Measurements from ENCODE around the gene USE1.

The USE1 gene

DNA sequence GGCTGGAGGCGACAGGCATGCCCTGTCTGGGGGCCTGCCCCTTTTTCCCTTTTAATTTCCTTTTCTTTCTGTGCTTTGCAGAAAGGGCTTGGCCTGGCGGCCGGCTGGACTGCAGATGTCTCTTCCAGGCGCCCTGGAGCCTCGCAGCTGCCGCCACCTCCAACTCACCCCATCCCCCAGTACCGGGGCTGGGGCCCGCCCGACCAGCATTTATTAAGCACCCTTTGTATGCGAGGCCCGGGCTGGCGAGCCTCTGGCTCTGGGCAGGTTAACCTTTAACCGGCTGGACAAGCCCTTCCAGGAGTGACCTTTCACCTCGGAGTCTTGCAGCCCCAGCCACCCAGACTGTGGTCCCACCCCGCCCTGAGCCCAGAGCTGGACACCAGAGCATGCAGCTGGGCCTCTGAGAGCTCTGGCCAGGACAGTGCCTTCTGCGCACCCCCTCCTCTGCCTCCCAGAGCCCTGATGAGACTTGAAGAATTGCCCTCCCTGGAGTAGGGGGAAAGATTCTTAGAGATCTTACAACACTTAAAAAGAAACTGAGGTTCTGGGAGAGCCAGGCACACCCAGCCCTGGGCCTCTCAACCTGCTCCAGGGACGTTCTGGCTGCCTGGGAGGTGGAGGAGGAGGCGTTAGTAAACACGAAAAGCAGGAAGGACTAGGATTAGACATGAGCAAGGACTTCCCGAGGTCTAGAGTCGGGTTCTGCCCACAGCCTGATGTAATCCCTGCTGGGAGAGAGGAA lies 31.7 kb downstream of the USE1 start:
- TF ChIP-seq CTCF (conservative IDR thresholded peaks at IDR 0.05; ENCODE audit: control insufficient read depth, insufficient read depth, low read depth, low read length) = no peak
- DNase-seq (ENCODE audit: low read depth) = peak; percentile 41
- H3K4me3 ChIP-seq (ENCODE audit: control insufficient read depth, low read depth, low read length) = peak overlapping the region; percentile 35

DNA sequence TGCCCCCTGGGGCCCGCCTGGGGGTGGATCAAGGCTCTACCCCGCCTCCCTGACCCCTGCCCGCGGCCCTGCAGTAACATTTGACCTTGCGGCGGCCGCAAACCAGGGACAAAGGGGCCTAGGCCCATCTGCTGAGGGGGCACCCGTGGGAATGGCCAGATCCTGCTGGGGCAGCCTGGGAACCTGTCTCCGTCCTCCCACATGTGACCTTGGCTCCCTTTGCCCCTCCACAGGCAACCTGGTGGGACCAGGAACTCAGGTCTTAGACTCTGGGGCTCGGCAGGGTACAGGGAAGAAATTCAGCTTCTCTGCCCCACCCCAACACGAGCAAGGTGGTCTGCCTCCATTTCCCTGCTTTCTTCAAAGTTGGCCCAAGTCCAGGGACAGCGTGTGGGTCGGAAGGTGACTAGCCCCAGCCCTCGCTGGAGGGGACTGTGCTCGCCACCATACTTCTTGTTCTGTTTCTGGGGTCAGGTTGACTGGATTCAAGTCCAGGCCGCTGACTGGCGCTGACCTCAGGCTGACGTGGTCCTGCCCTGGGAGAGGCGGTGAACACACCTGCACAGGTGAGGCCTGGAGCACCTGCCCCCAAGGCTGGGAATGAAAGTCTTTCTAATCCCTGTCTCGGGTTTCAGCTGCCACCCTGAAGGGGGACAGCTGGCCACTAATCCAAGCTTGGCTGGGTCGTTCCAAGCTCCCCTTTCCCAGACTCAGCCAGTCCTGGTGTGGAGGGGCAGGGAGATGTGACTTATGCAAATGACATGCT lies 33.0 kb downstream of the USE1 start:
- no peak for DNase-seq (ENCODE audit: low read depth)
- TF ChIP-seq CTCF (conservative IDR thresholded peaks at IDR 0.05; ENCODE audit: control insufficient read depth, insufficient read depth, low read depth, low read length) = no peak

GRCh38 chr19:17249887-17250548 lies 34.9 kb downstream of the USE1 start:
- no peak for TF ChIP-seq CTCF (conservative IDR thresholded peaks at IDR 0.05; ENCODE audit: control insufficient read depth, insufficient read depth, low read depth, low read length)
- DNase-seq (ENCODE audit: low read depth) = no peak
- H3K4me3 ChIP-seq (ENCODE audit: control insufficient read depth, low read depth, low read length) = no peak overlapping the region

More for the DNA sequence above, 33.0 kb downstream of the USE1 start:
- no peak overlapping the region for H3K4me3 ChIP-seq (ENCODE audit: control insufficient read depth, low read depth, low read length)

DNA sequence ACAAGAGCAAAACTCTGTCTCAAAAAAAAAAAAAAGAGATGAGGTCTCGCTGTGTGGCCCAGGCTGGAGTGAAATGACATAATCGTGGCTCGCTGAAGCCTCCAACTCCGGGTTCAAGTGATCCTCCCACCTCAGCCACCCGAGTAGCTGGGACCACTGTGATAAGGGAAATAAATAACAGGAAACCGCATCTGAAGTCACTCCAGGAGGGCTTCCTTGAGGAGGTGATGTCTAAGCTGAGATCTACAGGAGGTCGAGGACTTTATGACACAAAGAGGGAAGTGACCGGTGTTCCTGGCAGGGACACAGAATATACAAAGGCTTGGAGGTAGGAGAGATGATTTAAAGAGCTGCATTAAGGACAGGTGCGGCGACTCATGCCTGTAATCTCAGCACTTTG lies 39.5 kb downstream of the USE1 start:
- TF ChIP-seq CTCF (conservative IDR thresholded peaks at IDR 0.05; ENCODE audit: control insufficient read depth, insufficient read depth, low read depth, low read length) = no peak
- no peak overlapping the region for H3K4me3 ChIP-seq (ENCODE audit: control insufficient read depth, low read depth, low read length)
- no peak for DNase-seq (ENCODE audit: low read depth)

DNA sequence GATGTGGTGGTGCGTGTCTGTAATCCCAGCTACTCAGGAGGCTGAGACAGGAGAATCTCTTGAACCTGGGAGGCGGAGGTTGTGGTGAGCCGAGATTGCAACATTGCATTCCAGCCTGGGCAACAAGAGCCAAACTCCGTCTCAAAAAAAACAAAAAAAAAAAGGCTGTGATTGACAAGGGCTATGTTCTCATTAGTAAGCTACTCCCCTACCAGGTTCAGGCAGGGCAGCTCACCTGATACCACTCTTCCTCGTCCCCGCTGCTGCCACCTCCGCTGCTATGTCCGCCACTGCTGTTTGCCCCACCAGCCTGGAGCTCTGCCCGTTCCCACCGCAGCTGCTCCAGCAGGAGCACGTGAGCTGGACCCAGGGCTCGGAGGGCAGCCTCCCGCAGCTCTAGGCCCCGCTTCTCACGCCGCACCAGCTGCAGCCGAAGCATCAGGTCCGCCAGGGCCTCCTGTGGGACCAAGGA lies 40.0 kb downstream of the USE1 start:
- H3K4me3 ChIP-seq (ENCODE audit: control insufficient read depth, low read depth, low read length) = no peak overlapping the region

More for the DNA sequence above, 40.0 kb downstream of the USE1 start:
- DNase-seq (ENCODE audit: low read depth) = no peak
- no peak for TF ChIP-seq CTCF (conservative IDR thresholded peaks at IDR 0.05; ENCODE audit: control insufficient read depth, insufficient read depth, low read depth, low read length)
